K562 treated with DMSO at 1 percent for 48 hours (cell line): ENCODE data around the gene USP35. TPM values are rescaled to one million over a fixed set of nuclear protein-coding genes. Genes with fewer than 3 reads are reported as not detected.

ENCODE experiments used
- total RNA-seq: library from RNA; unstranded; fragments of 300-600 nt; gene quantifications from 2 replicates; pipeline ENCODE4 v1.2.3, GENCODE V29; 2022; ENCODE audit warnings: low replicate concordance; ENCODE audit errors: extremely low read depth

Gene USP35, protein sequence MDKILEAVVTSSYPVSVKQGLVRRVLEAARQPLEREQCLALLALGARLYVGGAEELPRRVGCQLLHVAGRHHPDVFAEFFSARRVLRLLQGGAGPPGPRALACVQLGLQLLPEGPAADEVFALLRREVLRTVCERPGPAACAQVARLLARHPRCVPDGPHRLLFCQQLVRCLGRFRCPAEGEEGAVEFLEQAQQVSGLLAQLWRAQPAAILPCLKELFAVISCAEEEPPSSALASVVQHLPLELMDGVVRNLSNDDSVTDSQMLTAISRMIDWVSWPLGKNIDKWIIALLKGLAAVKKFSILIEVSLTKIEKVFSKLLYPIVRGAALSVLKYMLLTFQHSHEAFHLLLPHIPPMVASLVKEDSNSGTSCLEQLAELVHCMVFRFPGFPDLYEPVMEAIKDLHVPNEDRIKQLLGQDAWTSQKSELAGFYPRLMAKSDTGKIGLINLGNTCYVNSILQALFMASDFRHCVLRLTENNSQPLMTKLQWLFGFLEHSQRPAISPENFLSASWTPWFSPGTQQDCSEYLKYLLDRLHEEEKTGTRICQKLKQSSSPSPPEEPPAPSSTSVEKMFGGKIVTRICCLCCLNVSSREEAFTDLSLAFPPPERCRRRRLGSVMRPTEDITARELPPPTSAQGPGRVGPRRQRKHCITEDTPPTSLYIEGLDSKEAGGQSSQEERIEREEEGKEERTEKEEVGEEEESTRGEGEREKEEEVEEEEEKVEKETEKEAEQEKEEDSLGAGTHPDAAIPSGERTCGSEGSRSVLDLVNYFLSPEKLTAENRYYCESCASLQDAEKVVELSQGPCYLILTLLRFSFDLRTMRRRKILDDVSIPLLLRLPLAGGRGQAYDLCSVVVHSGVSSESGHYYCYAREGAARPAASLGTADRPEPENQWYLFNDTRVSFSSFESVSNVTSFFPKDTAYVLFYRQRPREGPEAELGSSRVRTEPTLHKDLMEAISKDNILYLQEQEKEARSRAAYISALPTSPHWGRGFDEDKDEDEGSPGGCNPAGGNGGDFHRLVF
- total RNA-seq = not detected in 2 replicates

DNA sequence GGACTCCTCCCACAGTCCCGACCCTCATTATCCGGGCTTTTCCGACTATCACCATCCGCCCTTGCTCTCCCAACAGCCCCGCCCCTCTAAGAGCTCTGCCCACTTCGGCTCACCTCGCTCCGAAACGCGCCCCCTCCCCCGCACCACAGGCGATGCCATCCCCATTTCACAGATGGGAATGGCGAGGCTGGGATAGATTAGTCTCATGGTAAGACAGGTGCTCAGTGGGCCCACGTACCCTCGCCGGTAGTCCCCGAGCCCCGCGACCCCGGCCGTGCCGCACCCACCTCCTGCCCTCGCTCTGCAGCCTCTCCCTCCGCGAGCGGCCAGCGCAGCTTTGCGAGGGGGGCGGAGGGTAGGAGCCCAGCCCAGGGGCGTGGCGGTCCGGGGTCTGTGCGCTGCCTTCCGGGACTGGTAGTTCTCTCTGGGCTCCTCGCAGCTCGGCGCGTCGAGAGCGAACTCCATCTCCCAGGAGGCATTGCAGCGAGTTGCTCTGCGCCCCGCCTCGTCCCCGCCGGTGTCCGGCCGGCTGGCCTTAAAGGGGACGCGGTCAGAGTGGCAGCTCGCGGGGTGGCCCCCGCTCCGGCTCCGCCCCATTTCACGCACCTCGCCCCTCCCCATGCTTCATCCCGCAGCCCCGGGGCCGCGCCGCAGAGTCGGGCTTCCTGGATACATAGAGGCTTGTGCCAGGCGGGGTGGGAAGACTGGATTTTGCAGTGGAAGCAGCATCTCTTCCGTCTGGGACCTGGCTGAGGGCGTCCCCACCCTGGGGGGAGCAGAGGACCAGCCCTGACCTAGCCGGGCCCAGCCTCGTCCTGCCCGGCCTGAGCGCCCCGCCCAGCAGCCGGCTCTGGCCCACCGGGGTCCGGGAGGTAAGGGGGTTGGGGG, at the start of gene USP35, which contains the start of gene KCTD21:
Gene USP35 (plus strand): TSS at position 634 of the 888 bp plus-strand sequence. CDS start 7,327 bp downstream, outside the sequence.
Gene KCTD21 (minus strand): TSS at position 341 of the 888 bp plus-strand sequence. CDS start 14,072 bp downstream, outside the sequence.

DNA sequence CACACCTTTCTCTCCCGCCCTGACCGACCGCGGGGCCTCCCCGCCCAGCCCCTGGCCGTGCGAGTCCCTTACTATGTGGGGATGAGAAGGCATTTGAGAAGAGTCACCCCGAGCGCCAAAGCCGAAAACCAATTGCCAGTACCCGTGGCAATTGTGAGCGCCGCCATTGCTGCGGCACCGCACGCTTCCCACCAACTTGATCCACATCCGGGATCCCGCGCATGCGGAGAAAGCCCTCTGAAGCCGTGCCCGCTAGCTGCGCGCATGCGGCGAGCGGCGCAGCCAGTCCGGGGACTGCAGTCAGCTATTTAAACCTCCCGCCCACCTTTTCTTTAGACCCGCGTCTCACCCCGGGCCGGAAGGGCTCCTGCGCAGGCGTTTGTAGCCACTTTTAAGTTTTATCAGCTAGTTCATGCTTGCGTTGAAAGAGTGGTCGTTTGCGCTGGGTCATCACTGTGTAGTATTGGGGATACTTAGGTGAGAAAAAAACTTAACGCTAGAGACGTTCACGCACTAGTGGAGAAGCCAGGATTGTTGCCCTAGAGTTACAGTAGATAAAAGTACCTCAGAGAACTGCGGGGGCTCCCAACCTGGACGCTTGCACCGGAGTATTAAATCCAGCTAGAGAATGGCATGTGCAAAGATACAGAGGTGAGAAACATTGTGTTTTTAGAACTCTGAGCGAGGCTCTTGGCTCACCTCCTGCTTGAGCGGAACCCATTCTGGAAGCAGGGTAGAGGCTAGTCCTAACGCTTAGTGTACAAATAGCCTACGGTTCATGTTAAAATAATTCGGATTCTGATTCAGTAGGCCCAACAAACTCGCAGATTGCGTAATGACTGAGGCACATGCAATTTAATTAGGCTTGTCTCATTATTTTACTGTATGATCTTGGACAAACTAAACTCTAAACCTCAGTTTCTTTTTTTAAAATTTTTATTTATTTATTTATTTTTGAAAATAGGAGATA, 49.0 kb upstream of the USP35 start, which contains the start of gene ALG8:
Gene ALG8 (minus strand): TSS at position 205 of the 970 bp plus-strand sequence. CDS start 38 bp downstream, at position 167.

Other genes starting within 250 kb of the USP35 start
- gene INTS4, start 194.3 kb upstream of the USP35 start, total RNA-seq = not detected in 2 replicates
- not detected in 2 replicates for gene KCTD14, start 165.6 kb upstream of the USP35 start, total RNA-seq
- gene THRSP, start 125.1 kb upstream of the USP35 start, total RNA-seq = not detected in 2 replicates
- gene NDUFC2, start 109.1 kb upstream of the USP35 start, total RNA-seq = not detected in 2 replicates
- gene ALG8, start 49.3 kb upstream of the USP35 start, total RNA-seq = not detected in 2 replicates
- not detected in 2 replicates for gene KCTD21, start 293 bp upstream of the USP35 start, total RNA-seq
- not detected in 2 replicates for gene GAB2, start 228.9 kb downstream of the USP35 start, total RNA-seq